ENCODE data around the gene CTNS. TPM values are rescaled to one million over a fixed set of nuclear protein-coding genes. Genes with fewer than 3 reads are reported as not detected.

The CTNS gene
- total RNA-seq, 1 donor from 2014 or later: 5.7 TPM

- no peak for DNase-seq (ENCODE audit: low spot score in 2 of 2)
These were observed 21.0 kb downstream of the CTNS start for GRCh38 chr17:3657588-3657869.

DNA sequence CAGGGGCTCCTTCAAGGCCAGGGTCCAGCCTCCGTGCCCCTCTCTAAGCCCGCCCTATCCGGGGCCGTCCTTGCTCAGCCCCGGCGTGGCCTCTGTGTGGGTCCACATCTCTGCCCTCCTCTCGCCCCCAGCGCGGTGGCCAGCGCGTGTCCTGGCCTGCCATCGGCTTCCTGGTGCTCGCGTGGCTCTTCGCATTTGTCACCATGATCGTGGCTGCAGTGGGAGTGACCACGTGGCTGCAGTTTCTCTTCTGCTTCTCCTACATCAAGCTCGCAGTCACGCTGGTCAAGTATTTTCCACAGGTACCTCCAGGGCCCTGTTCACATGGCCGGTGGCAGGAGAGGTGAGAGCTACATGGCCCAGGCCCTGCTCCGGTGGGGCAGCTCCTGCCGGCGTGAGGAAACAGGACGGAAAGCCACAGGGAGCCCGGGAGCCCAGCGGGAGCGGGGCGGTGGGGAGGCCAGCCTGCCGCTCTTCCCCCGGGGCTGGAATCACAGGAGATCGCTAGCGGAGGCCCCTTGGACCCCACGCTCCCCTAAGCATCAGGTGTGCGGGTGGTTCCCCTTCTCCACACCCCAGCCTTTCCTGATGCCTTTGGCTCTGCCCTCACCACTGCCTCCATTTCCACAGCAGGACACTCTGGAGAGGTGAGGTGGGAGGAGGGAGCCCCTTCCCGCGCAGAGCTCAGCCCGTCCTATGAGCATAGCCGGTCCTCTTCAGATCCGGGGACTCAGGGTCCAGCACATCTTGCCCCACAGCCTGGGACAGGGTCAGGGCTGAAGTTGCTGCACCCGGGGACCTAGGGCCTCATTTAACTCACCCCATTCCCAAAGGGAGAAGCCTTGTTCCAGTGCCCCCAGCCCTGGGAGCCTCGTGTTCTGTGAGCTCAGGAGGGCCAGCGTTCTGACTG, 21.6 kb downstream of the CTNS start:
- DNase-seq (ENCODE audit: low spot score in 2 of 2) (peak in 1 of 2 donors; percentile 55), FAIRE-seq (no peak)

More at GRCh38 chr17:3657588-3657869, 21.0 kb downstream of the CTNS start:
- FAIRE-seq: no peak

- no peak for FAIRE-seq
- no peak for DNase-seq (ENCODE audit: low spot score in 2 of 2)
These were observed 22.4 kb downstream of the CTNS start for GRCh38 chr17:3658784-3659449.

DNA sequence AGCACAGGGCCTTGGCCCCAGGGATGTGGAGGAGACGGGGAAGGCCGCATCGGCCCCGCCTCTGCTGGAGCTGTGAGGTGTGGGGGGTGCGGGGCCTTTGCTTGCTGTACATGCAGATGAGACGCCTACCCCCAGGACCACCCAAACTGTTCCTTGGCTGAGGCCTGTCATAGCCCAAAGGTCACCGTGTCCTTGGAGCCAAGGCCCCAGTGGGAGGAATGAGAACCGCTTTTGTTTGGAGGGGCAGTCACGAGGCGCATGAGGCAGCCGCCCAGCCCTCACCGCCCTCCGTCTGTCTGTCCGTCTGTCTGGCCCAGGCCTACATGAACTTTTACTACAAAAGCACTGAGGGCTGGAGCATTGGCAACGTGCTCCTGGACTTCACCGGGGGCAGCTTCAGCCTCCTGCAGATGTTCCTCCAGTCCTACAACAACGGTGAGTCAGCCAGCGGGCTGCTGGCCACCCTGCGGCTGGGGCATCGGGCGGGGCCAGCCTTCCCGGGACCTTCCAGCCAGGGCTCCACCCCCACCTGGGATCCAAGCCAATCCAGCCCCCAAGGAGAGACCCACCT, 23.1 kb downstream of the CTNS start:
- FAIRE-seq (no peak), DNase-seq (ENCODE audit: low spot score in 2 of 2) (peak in 1 of 2 donors; percentile 61)

GRCh38 chr17:3660311-3660891, 23.8 kb downstream of the CTNS start:
- no peak for DNase-seq (ENCODE audit: low spot score in 2 of 2)
- FAIRE-seq: no peak

GRCh38 chr17:3663102-3664011, 26.8 kb downstream of the CTNS start:
- FAIRE-seq (no peak), DNase-seq (ENCODE audit: low spot score in 2 of 2) (no peak)

- no peak for FAIRE-seq
- DNase-seq (ENCODE audit: low spot score in 2 of 2): no peak
These were observed 29.3 kb downstream of the CTNS start for GRCh38 chr17:3665834-3666233.

- DNase-seq (ENCODE audit: low spot score in 2 of 2) (no peak), FAIRE-seq (no peak)
These were observed 30.0 kb downstream of the CTNS start for GRCh38 chr17:3666516-3666915.

DNA sequence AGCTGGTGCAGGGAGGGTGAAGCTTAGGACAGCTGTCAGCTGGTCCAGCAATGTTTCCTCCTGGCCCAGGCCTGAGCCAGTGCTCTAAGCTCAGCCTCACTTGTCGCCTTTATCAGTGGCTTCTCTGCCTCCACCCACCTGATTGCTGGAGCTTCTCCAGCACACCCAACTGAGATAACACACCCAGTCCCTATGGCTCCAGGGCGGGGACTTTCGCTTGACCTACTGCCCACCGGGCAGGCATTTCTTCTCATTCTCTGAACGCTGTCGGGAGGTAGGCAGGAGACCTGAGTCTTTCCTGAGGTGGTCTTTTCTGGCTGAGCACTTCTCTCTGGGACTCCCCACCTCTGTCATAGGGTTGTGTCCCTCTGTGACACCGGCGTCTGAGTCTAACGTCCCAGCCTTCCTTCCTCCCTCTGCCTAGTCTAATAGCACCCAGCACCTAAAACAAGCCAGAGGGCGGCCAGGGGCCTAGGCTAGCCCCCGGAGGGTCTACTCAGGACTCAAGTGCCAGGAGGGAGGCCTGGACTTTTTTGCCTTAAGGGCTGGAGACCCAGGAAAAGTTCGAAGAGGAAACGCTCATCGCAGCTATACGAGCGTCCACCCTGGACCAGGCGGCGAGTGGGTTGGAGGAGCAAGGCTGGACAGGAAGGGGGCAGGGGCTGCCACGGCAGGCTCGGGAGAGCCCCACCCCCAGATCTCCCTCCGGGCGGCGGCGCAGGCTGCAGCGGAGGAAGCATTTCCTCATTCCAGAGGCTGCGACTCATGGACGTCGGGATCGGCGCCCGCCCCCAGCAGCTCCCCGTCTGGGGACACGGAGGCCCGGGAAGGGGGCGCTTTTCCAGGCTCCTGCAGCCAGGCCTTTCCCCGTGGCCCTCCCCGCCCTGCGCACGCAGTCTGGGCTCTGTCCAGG, 31.1 kb downstream of the CTNS start:
- no peak for FAIRE-seq
- peak; percentile 65 to 80 for DNase-seq (ENCODE audit: low spot score in 2 of 2)

GRCh38 chr17:3668279-3669084, 31.9 kb downstream of the CTNS start, which contains the start of the genes EMC6 and TAX1BP3:
Gene EMC6 (plus strand): TSS chr17:3668812. CDS start chr17:3669147, 335 bp downstream.
Gene TAX1BP3 (minus strand): TSS chr17:3668578. CDS start chr17:3668526, 52 bp downstream.
- DNase-seq (ENCODE audit: low spot score in 2 of 2) (peak; percentile 99 to 100), FAIRE-seq (peak; percentile 42)

DNA sequence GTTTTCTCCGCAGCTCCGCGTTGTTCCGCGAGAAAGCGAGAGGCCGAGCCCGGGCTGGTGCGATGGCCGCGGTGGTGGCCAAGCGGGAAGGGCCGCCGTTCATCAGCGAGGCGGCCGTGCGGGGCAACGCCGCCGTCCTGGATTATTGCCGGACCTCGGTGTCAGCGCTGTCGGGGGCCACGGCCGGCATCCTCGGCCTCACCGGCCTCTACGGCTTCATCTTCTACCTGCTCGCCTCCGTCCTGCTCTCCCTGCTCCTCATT, 32.5 kb downstream of the CTNS start:
- FAIRE-seq (no peak), DNase-seq (ENCODE audit: low spot score in 2 of 2) (no peak)

- FAIRE-seq: no peak
- no peak for DNase-seq (ENCODE audit: low spot score in 2 of 2)
These were observed 33.0 kb downstream of the CTNS start for GRCh38 chr17:3669548-3669947.

- FAIRE-seq (no peak), DNase-seq (ENCODE audit: low spot score in 2 of 2) (no peak)
These were observed 36.0 kb downstream of the CTNS start for GRCh38 chr17:3672571-3672970.

GRCh38 chr17:3675886-3676285, 39.3 kb downstream of the CTNS start:
- DNase-seq (ENCODE audit: low spot score in 2 of 2): no peak
- FAIRE-seq: no peak

- no peak for FAIRE-seq
- DNase-seq (ENCODE audit: low spot score in 2 of 2): no peak
These were observed 41.7 kb downstream of the CTNS start for GRCh38 chr17:3678095-3678820.

DNA sequence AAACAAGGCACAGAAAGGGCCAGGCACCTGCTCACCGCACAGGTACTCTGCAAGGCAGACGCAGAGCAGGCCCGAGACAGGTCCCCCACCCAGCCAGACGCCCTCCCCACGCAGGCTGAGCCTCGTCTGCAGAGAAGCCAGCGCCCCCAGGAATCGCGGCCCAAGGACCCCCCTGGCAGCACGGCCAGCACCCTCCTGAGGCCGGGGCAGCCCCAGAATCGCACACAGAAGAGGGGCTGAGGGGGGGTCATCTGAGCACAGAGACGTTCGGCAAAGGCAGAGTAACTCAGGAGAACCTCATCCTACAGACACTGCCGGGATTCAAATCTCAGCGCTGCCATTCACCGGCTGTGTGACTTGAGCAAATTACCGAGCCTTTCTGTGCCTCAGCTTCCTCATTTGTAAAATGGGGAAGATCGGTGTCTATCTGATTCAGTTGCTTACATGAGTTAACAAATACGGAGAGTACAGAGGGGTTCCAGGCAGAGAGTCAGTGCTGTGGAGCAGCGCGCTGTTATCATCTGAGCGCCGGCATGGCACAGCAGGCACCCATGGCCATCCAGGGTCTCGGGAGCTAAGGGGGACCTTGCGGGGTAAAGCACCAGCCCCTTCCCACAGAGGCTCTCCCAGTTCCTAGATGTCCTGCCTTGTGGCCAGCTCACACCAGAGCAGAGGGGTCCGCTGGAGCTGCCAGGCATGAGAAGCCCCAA, 42.4 kb downstream of the CTNS start:
- DNase-seq (ENCODE audit: low spot score in 2 of 2) (no peak), FAIRE-seq (no peak)

GRCh38 chr17:3679531-3680126, 43.1 kb downstream of the CTNS start:
- DNase-seq (ENCODE audit: low spot score in 2 of 2): no peak
- no peak for FAIRE-seq
